HepG2 (cell line): ENCODE measurements around the gene ANTXR1. TPM values are rescaled to one million over a fixed set of nuclear protein-coding genes. Genes with fewer than 3 reads are reported as not detected.

Experiments used
- ATAC-seq: fragments of 200-7000 bp; cut with Tn5 transposase; 3 replicates; pipeline ENCODE4 v1.9.1; 2020; ENCODE audit warnings: mild to moderate bottlenecking, moderate library complexity
- BruUV-seq: library from RNA; stranded (reverse); fragments of 400-500 nt; replicated peaks from 2 replicates; lab custom pipeline; 2021; lab: Mats Ljungman, UMichigan
- CTCF ChIA-PET: fragments of 300-600 bp; formaldehyde crosslinking; extraction: SDS; loops from one replicate; lab custom pipeline; 2021; ENCODE audit warnings: low total read pairs, inconsistent platforms, low intra/inter-chr PET ratio; lab: Yijun Ruan, JAX
- POLR2A ChIA-PET: fragments of 350-600 bp; sonication (Branson Sonifier 250); formaldehyde crosslinking; loops from one replicate; lab custom pipeline; 2020; ENCODE audit warnings: antibody characterized with exemption, inconsistent platforms; lab: Yijun Ruan, JAX
- DNase-seq: peaks from one replicate; pipeline ENCODE4 v3.0.0-alpha.2; 2015; ENCODE audit warnings: low spot score
- FAIRE-seq: peaks from 3 replicates; lab custom pipeline; 2011; peaks lifted over from hg19 to GRCh38; lab: Jason Lieb, UNC
- H2AFZ ChIP-seq: one replicate; pipeline ENCODE4 v1.6.1; 2011; ENCODE audit warnings: low read length, inconsistent platforms
- H3K27ac ChIP-seq: fragments of 300-600 bp; 3 replicates; pipeline ENCODE4 v1.8.0; 2011; ENCODE audit warnings: mixed run types, mild to moderate bottlenecking, mixed read lengths, low read length, inconsistent platforms; ENCODE audit not compliant: insufficient read depth; ENCODE audit errors: extremely low read length
- H3K27me3 ChIP-seq, 2 experiments: fragments of 200-600 bp in 1 of 2; 2 replicates in 1 of 2; 3 replicates in 1 of 2; pipeline versions ENCODE4 v1.6.0 to v1.8.0; 2011; ENCODE audit warnings: low read length in 2 of 2, mild to moderate bottlenecking in 2 of 2, moderate library complexity in 2 of 2, inconsistent platforms in 1 of 2; ENCODE audit not compliant: insufficient read depth in 2 of 2, control insufficient read depth in 1 of 2
- H3K36me3 ChIP-seq, 2 experiments: fragments of 200-600 bp in 1 of 2; replicated peaks in 1 of 2; 2 replicates in 1 of 2; 3 replicates in 1 of 2; pipeline versions ENCODE4 v1.5.1 to v1.8.0; 2011; ENCODE audit warnings: low read length in 2 of 2, inconsistent platforms in 1 of 2; ENCODE audit not compliant: insufficient read depth in 2 of 2, control insufficient read depth in 1 of 2
- H3K4me1 ChIP-seq: 2 replicates; pipeline ENCODE4 v1.5.1; 2012; ENCODE audit warnings: low read length, inconsistent platforms; ENCODE audit not compliant: insufficient read depth
- H3K4me2 ChIP-seq: 2 replicates; pipeline ENCODE4 v1.6.0; 2011; ENCODE audit warnings: low read depth, low read length, inconsistent platforms
- H3K4me3 ChIP-seq, 3 experiments: fragments of 200-600 bp in 1 of 3; sonication (generic), shearing (Covaris generic) in 1 of 3; replicated peaks in 1 of 3; 2 replicates each; pipeline ENCODE4 v1.5.1; 2011 to 2016; ENCODE audit warnings: low read length in 3 of 3, inconsistent platforms in 2 of 3, low read depth in 2 of 3, mild to moderate bottlenecking in 2 of 3, control low read depth in 1 of 3, mixed read lengths in 1 of 3; ENCODE audit not compliant: insufficient read depth in 1 of 3
- H3K79me2 ChIP-seq: one replicate; pipeline ENCODE4 v1.6.1; 2011; ENCODE audit warnings: low read length, inconsistent platforms; ENCODE audit not compliant: insufficient read depth
- H3K9ac ChIP-seq: 2 replicates; pipeline ENCODE4 v1.6.0; 2011; ENCODE audit warnings: mild to moderate bottlenecking, low read depth, low read length, inconsistent platforms; ENCODE audit not compliant: insufficient read depth
- H3K9me3 ChIP-seq: 2 replicates; pipeline ENCODE4 v1.5.1; 2012; ENCODE audit warnings: mild to moderate bottlenecking, low read length
- H4K20me1 ChIP-seq: 2 replicates; pipeline ENCODE4 v1.6.0; 2011; ENCODE audit warnings: inconsistent platforms, mild to moderate bottlenecking, low read length, moderate library complexity; ENCODE audit not compliant: insufficient read depth
- ATF7 ChIP-seq, 2 experiments: fragments of 450-650 bp in 1 of 2; sonication (generic) in 1 of 2; formaldehyde crosslinking in 1 of 2; IDR thresholded peaks; 2 replicates each; pipeline versions ENCODE4 v1.4.0 to v1.6.1; 2016 to 2020; ENCODE audit warnings: antibody characterized with exemption in 1 of 2, mild to moderate bottlenecking in 1 of 2, missing genetic modification reagents in 1 of 2
- CCAR2 ChIP-seq: fragments of 200-400 bp; formaldehyde crosslinking; optimal IDR thresholded peaks from 2 replicates; pipeline ENCODE3; 2018; ENCODE audit warnings: low read depth, mild to moderate bottlenecking, low read length, moderate library complexity
- E2F2 ChIP-seq: sonication (generic); formaldehyde crosslinking; IDR thresholded peaks from 2 replicates; pipeline ENCODE4 v1.4.0; 2020; ENCODE audit warnings: missing genetic modification reagents, borderline replicate concordance
- HES4 ChIP-seq: sonication (generic); formaldehyde crosslinking; IDR thresholded peaks from 2 replicates; pipeline ENCODE4 v1.9.0; 2021; ENCODE audit warnings: mild to moderate bottlenecking, missing genetic modification reagents, borderline replicate concordance
- JARID2 ChIP-seq: sonication (generic); formaldehyde crosslinking; IDR thresholded peaks from 2 replicates; pipeline ENCODE4 v1.8.1; 2023; ENCODE audit warnings: missing genetic modification reagents, inconsistent platforms; ENCODE audit not compliant: insufficient replicate concordance
- KDM2A ChIP-seq: sonication (generic); formaldehyde crosslinking; IDR thresholded peaks from 2 replicates; pipeline ENCODE4 v1.4.0; 2020; ENCODE audit warnings: low read depth, missing genetic modification reagents, borderline replicate concordance
- KMT2B ChIP-seq: IDR thresholded peaks from 2 replicates; pipeline ENCODE4 v1.6.1; 2016; ENCODE audit warnings: missing genetic modification reagents, missing compliant biosample characterization
- MBNL3 ChIP-seq: fragments of 250-450 bp; sonication (Bioruptor Pico); conservative IDR thresholded peaks from 2 replicates; pipeline ENCODE4 v1.8.0; 2022; ENCODE audit warnings: mild to moderate bottlenecking, inconsistent platforms
- MIER3 ChIP-seq: IDR thresholded peaks from 2 replicates; pipeline ENCODE4 v1.6.1; 2016; ENCODE audit warnings: missing compliant biosample characterization, borderline replicate concordance
- NPAS2 ChIP-seq: sonication (generic); formaldehyde crosslinking; IDR thresholded peaks from 2 replicates; pipeline ENCODE4 v1.8.0; 2022; ENCODE audit warnings: mild to moderate bottlenecking, missing genetic modification reagents, borderline replicate concordance
- THYN1 ChIP-seq: sonication (generic); formaldehyde crosslinking; IDR thresholded peaks from 2 replicates; pipeline ENCODE4 v1.8.1; 2023; ENCODE audit warnings: low read depth, mild to moderate bottlenecking, moderate library complexity, missing genetic modification reagents, borderline replicate concordance
- ZC3H13 ChIP-seq: sonication (generic); formaldehyde crosslinking; IDR thresholded peaks from 2 replicates; pipeline ENCODE4 v1.8.1; 2023; ENCODE audit warnings: mild to moderate bottlenecking, missing genetic modification reagents, moderate library complexity
- ZNF235 ChIP-seq: sonication (generic); formaldehyde crosslinking; IDR thresholded peaks from 2 replicates; pipeline ENCODE4 v1.8.1; 2023; ENCODE audit warnings: mild to moderate bottlenecking, missing genetic modification reagents, borderline replicate concordance
- ZNF33B ChIP-seq: sonication (generic); formaldehyde crosslinking; IDR thresholded peaks from 2 replicates; pipeline ENCODE4 v1.5.1; 2020; ENCODE audit warnings: mild to moderate bottlenecking, missing genetic modification reagents
- ZNF496 ChIP-seq: sonication (generic); formaldehyde crosslinking; IDR thresholded peaks from 2 replicates; pipeline ENCODE4 v1.8.1; 2023; ENCODE audit warnings: mild to moderate bottlenecking, moderate library complexity, missing genetic modification reagents; ENCODE audit not compliant: insufficient replicate concordance
- ZNF749 ChIP-seq: sonication (generic); formaldehyde crosslinking; IDR thresholded peaks from 2 replicates; pipeline ENCODE4 v1.8.0; 2022; ENCODE audit warnings: mild to moderate bottlenecking, missing genetic modification reagents, moderate library complexity, borderline replicate concordance
- WGBS: methylation state at CpG from one replicate; pipeline ENCODE4 v1.1.6; 2017; ENCODE audit warnings: low lambda C conversion rate; 5-methylcytosine and 5-hydroxymethylcytosine counted together
- in situ Hi-C: cut with HindIII; loops from 2 replicates; pipeline ENCODE4 v1.10.0; 2017; ENCODE audit warnings: low pct_unique_long_range_greater_than_20kb; ENCODE audit not compliant: extremely low pct_ligation_motif_present
- intact Hi-C: fragments of 100-400 bp; cut with micrococcal nuclease; formaldehyde crosslinking; loops from one replicate; pipeline ENCODE4 v1.10.0; 2022; ENCODE audit not compliant: unreplicated experiment
- polyA plus RNA-seq, 8 experiments: library from polyadenylated mRNA; depleted of rRNA in 3 of 8; stranded (reverse) in 7 of 8; unstranded in 1 of 8; fragments of >200 nt; fragmentation: Illumina TruSeq in 4 of 8; extraction: Trizol in 4 of 8; gene quantifications; 2 replicates each; pipeline versions ENCODE4 v1.2.1 to v1.2.3, GENCODE V29; 2011 to 2016; ENCODE audit warnings: low read depth in 4 of 8, missing spikeins in 1 of 8, mixed read lengths in 1 of 8; ENCODE audit not compliant: insufficient read depth in 1 of 8
- total RNA-seq, 5 experiments: library from RNA; depleted of rRNA; stranded (reverse); fragments of >200 nt; fragmentation: Illumina TruSeq; extraction: Trizol; gene quantifications; 2 replicates each; pipeline ENCODE4 v1.2.3, GENCODE V29; 2016; ENCODE audit warnings: low read depth in 1 of 5
- TF ChIP-seq, protein P1 (sequence below): sonication (generic); formaldehyde crosslinking; IDR thresholded peaks from 2 replicates; pipeline ENCODE4 v1.5.0; 2020; ENCODE audit warnings: missing genetic modification reagents

Gene ANTXR1
- total and polyA plus RNA-seq, 2 of the 13 experiments (the other 11 are each of a cell fraction or from before 2014, with no cell fraction given): 4.5 to 12.7 TPM

DNA sequence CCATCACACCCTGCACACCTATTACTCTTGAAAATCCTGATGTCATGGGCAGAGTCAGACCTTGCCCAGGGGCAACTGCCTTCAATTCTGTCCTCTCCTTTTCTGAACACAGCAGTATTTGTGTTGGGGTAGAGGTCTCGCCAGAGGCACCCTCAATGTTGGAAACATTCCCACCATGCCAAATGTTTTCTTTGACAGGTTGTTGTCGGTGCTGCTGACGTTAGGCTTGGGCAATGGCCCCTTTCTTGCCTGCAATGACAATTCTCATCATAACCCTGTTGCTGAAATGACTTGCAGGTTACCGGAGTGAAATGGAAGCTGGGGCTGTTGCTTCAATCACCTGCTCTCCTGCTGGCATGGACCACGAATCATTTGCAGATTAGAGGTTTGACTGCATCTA, 20.6 kb upstream of the ANTXR1 start:
- H3K27ac ChIP-seq: no peak overlapping the region
- TF ChIP-seq E2F2 (CRISPR knock-in tag): no peak
- no peak for TF ChIP-seq KDM2A (CRISPR knock-in tag)
- TF ChIP-seq THYN1 (CRISPR knock-in tag): no peak
- TF ChIP-seq MBNL3 (CRISPR knock-in tag): no peak
- no peak for TF ChIP-seq KMT2B
- TF ChIP-seq ZC3H13 (CRISPR knock-in tag): no peak
- TF ChIP-seq CCAR2: no peak
- no TSS peak for BruUV-seq
- H3K36me3 ChIP-seq: no peaks in the 10 kb centered on the region
- peaks cover 26% of the 10 kb centered on the region for H3K4me1 ChIP-seq
- CTCF ChIA-PET: no interaction called here
- no peak overlapping the region for H3K9ac ChIP-seq
- DNase-seq (no peak), FAIRE-seq (no peak), ATAC-seq (no peak)
- intact Hi-C loops: no loop called here
- POLR2A ChIA-PET: no interaction called here
- H3K4me3 ChIP-seq: no peak overlapping the region
- in situ Hi-C loops: no loop called here
- H2AFZ ChIP-seq: no peak overlapping the region
- no peaks in the 10 kb centered on the region for H3K9me3 ChIP-seq
- WGBS: 38% methylated on average over 5 of the region's 5 CpGs
- H3K4me2 ChIP-seq: no peak overlapping the region
- peaks cover 2 to 18% of the 10 kb centered on the region in 2 experiments; a peak in 3 of 5 replicates for H3K27me3 ChIP-seq
- no peaks in the 10 kb centered on the region for H3K79me2 ChIP-seq
- no peaks in the 10 kb centered on the region for H4K20me1 ChIP-seq

DNA sequence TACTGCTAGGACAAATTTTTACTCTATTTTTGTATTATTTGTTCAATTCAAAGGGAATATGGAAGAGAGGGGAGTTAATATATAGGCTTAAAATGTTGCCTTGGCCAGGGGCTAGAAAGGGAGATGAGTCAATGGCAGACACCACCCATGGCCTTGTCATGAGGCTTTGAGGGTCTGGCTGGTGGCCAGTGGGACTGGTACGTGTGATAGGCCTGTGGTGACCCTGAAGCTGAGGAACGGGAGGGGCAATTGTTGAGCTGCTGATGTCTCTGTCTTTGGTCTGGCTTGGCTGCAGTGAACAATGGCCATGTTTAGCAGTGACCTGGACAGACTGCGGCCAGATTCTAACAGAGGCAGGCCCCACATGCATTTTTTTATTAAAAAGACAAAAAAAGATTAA, 20.0 kb upstream of the ANTXR1 start:
- H3K79me2 ChIP-seq: no peaks in the 10 kb centered on the region
- in situ Hi-C loops (no loop called here), intact Hi-C loops (no loop called here)
- no peaks in the 10 kb centered on the region for H4K20me1 ChIP-seq
- ATAC-seq (no peak), FAIRE-seq (no peak), DNase-seq (no peak)
- ChIA-PET CTCF (no interaction called here), POLR2A (no interaction called here)
- no peaks in the 10 kb centered on the region for H3K36me3 ChIP-seq
- H3K4me3 ChIP-seq: no peak overlapping the region
- no peak overlapping the region for H3K4me2 ChIP-seq
- H3K27ac ChIP-seq: no peak overlapping the region
- no peaks in the 10 kb centered on the region for H3K9me3 ChIP-seq
- no peak overlapping the region for H2AFZ ChIP-seq
- 32% methylated on average over 3 of the region's 3 CpGs for WGBS
- no peak overlapping the region for H3K9ac ChIP-seq
- peaks cover 0 to 18% of the 10 kb centered on the region in 2 experiments; a peak in 3 of 5 replicates for H3K27me3 ChIP-seq
- no TSS peak for BruUV-seq
- H3K4me1 ChIP-seq: peaks cover 26% of the 10 kb centered on the region
- TF ChIP-seq MIER3 (CRISPR knock-in tag): no peak
- TF ChIP-seq NPAS2 (CRISPR knock-in tag): no peak
- TF ChIP-seq ZNF33B: no peak
- no peak for TF ChIP-seq ATF7 (IDR thresholded peaks at IDR 0.05)
- no peak for TF ChIP-seq ATF7 (CRISPR knock-in tag; IDR thresholded peaks at IDR 0.05)
- TF ChIP-seq JARID2: no peak
- TF ChIP-seq, protein P1, sequence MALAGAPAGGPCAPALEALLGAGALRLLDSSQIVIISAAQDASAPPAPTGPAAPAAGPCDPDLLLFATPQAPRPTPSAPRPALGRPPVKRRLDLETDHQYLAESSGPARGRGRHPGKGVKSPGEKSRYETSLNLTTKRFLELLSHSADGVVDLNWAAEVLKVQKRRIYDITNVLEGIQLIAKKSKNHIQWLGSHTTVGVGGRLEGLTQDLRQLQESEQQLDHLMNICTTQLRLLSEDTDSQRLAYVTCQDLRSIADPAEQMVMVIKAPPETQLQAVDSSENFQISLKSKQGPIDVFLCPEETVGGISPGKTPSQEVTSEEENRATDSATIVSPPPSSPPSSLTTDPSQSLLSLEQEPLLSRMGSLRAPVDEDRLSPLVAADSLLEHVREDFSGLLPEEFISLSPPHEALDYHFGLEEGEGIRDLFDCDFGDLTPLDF (CRISPR knock-in tag): no peak
- no peak for TF ChIP-seq HES4
- no peak for TF ChIP-seq ZNF749 (CRISPR knock-in tag)
- TF ChIP-seq ZNF235 (CRISPR knock-in tag): no peak
- no peak for TF ChIP-seq ZNF496
